ENCODE results near the gene CEL.

GRCh38 chr9:133058071-133058470 is 3.7 kb upstream of the CEL start:
- TF ChIP-seq, protein P1, sequence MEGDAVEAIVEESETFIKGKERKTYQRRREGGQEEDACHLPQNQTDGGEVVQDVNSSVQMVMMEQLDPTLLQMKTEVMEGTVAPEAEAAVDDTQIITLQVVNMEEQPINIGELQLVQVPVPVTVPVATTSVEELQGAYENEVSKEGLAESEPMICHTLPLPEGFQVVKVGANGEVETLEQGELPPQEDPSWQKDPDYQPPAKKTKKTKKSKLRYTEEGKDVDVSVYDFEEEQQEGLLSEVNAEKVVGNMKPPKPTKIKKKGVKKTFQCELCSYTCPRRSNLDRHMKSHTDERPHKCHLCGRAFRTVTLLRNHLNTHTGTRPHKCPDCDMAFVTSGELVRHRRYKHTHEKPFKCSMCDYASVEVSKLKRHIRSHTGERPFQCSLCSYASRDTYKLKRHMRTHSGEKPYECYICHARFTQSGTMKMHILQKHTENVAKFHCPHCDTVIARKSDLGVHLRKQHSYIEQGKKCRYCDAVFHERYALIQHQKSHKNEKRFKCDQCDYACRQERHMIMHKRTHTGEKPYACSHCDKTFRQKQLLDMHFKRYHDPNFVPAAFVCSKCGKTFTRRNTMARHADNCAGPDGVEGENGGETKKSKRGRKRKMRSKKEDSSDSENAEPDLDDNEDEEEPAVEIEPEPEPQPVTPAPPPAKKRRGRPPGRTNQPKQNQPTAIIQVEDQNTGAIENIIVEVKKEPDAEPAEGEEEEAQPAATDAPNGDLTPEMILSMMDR (IDR thresholded peaks at IDR 0.05), result no peak
- no peak for TF ChIP-seq POLR2A (IDR thresholded peaks at IDR 0.05)
